ENCODE data around the gene MRO. TPM values are rescaled to one million over a fixed set of nuclear protein-coding genes. Genes with fewer than 3 reads are reported as not detected.

Gene MRO
- total RNA-seq, 1 experiment from 2014 or later, result not detected

DNA sequence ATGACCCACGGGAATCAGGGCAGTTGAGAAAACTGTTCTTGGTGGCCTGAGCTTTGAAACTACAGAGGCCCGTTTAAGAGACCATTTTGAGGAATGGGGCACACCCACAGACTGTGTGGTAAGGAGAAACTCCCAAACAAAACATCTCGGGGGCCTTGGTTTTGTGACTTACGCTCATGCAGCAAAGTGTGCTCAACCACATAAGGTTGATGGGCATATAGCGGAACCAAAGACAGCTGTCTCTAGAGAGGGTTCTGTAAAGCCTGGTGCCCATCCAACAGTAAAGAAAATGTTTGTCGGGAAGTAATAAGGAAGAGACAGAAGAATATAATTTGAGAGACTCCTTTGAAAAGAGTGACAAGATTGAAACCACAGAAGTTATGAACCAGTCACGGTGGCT, 5.4 kb downstream of the MRO start:
- intact Hi-C loops (cut with micrococcal nuclease; ENCODE audit: unreplicated experiment), result no loop called here
- Histone ChIP-seq H3K9me3 (ENCODE audit: control insufficient read depth, insufficient read depth, low read depth, low read length) (no peaks in the 10 kb centered on the region), H3K27ac (ENCODE audit: low read length) (no peak overlapping the region), H3K4me1 (ENCODE audit: control insufficient read depth, insufficient read depth, low read length) (no peaks in the 10 kb centered on the region), H3K36me3 (ENCODE audit: control insufficient read depth, insufficient read depth, low read length) (no peaks in the 10 kb centered on the region), H3K27me3 (ENCODE audit: control insufficient read depth, insufficient read depth, low read length) (no peaks in the 10 kb centered on the region), H3K4me3 (ENCODE audit: low read depth in 2 of 2, low read length in 2 of 2) (no peak overlapping the region)
- CTCF ChIA-PET, result no interaction called here
- POLR2A ChIA-PET, result no interaction called here
- DNase-seq (ENCODE audit: low read depth, low spot score) (no peak), ATAC-seq (no peak)
- TF ChIP-seq SIN3A (IDR thresholded peaks at IDR 0.05; ENCODE audit: borderline replicate concordance, insufficient read depth, low read depth, low read length) (no peak), TCF7L2 (IDR thresholded peaks at IDR 0.05; ENCODE audit: low read depth, low read length) (no peak), POLR2AphosphoS5 (IDR thresholded peaks at IDR 0.05; ENCODE audit: low read depth, low read length) (no peak)
- TF ChIP-seq, protein P1, sequence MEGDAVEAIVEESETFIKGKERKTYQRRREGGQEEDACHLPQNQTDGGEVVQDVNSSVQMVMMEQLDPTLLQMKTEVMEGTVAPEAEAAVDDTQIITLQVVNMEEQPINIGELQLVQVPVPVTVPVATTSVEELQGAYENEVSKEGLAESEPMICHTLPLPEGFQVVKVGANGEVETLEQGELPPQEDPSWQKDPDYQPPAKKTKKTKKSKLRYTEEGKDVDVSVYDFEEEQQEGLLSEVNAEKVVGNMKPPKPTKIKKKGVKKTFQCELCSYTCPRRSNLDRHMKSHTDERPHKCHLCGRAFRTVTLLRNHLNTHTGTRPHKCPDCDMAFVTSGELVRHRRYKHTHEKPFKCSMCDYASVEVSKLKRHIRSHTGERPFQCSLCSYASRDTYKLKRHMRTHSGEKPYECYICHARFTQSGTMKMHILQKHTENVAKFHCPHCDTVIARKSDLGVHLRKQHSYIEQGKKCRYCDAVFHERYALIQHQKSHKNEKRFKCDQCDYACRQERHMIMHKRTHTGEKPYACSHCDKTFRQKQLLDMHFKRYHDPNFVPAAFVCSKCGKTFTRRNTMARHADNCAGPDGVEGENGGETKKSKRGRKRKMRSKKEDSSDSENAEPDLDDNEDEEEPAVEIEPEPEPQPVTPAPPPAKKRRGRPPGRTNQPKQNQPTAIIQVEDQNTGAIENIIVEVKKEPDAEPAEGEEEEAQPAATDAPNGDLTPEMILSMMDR (IDR thresholded peaks at IDR 0.05), result no peak
- TF ChIP-seq, protein P2, sequence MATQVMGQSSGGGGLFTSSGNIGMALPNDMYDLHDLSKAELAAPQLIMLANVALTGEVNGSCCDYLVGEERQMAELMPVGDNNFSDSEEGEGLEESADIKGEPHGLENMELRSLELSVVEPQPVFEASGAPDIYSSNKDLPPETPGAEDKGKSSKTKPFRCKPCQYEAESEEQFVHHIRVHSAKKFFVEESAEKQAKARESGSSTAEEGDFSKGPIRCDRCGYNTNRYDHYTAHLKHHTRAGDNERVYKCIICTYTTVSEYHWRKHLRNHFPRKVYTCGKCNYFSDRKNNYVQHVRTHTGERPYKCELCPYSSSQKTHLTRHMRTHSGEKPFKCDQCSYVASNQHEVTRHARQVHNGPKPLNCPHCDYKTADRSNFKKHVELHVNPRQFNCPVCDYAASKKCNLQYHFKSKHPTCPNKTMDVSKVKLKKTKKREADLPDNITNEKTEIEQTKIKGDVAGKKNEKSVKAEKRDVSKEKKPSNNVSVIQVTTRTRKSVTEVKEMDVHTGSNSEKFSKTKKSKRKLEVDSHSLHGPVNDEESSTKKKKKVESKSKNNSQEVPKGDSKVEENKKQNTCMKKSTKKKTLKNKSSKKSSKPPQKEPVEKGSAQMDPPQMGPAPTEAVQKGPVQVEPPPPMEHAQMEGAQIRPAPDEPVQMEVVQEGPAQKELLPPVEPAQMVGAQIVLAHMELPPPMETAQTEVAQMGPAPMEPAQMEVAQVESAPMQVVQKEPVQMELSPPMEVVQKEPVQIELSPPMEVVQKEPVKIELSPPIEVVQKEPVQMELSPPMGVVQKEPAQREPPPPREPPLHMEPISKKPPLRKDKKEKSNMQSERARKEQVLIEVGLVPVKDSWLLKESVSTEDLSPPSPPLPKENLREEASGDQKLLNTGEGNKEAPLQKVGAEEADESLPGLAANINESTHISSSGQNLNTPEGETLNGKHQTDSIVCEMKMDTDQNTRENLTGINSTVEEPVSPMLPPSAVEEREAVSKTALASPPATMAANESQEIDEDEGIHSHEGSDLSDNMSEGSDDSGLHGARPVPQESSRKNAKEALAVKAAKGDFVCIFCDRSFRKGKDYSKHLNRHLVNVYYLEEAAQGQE (IDR thresholded peaks at IDR 0.05; ENCODE audit: insufficient read depth in 1 of 2, low read depth in 2 of 2, low read length in 1 of 2), result no peak
- BruUV-seq (replicated peaks), result no TSS peak
- in situ Hi-C loops (cut with HindIII; ENCODE audit: low pct_unique_long_range_greater_than_20kb, low sequenced_read_pairs), result no loop called here

DNA sequence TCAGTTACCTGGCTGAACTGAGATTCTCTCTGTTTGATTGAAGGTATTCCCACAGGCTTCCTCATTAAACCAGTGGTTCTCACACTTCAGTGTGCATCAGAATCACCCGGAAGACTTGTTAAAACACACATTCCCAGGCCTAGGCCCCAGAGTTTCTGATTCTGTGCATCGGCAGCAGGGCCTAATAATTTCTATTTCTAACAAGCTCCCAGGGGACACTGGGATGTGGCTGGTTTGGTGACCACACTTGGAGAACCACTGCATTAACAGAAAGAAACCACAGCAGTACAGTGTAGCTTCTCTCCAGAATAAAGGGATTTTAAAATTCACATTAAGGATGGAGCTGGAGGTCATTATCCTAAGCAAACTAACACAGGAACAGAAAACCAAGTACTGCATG, 6.5 kb downstream of the MRO start:
- intact Hi-C loops (cut with micrococcal nuclease; ENCODE audit: unreplicated experiment) (no loop called here), in situ Hi-C loops (cut with HindIII; ENCODE audit: low pct_unique_long_range_greater_than_20kb, low sequenced_read_pairs) (no loop called here)
- TF ChIP-seq TCF7L2 (IDR thresholded peaks at IDR 0.05; ENCODE audit: low read depth, low read length) (no peak), SIN3A (IDR thresholded peaks at IDR 0.05; ENCODE audit: borderline replicate concordance, insufficient read depth, low read depth, low read length) (no peak), POLR2AphosphoS5 (IDR thresholded peaks at IDR 0.05; ENCODE audit: low read depth, low read length) (no peak)
- TF ChIP-seq, protein P1 (IDR thresholded peaks at IDR 0.05), result no peak
- TF ChIP-seq, protein P2 (IDR thresholded peaks at IDR 0.05; ENCODE audit: insufficient read depth in 1 of 2, low read depth in 2 of 2, low read length in 1 of 2), result no peak
- no peaks in the 10 kb centered on the region for H3K36me3 ChIP-seq (ENCODE audit: control insufficient read depth, insufficient read depth, low read length)
- no peaks in the 10 kb centered on the region for H3K27me3 ChIP-seq (ENCODE audit: control insufficient read depth, insufficient read depth, low read length)
- no peak overlapping the region for H3K4me3 ChIP-seq (ENCODE audit: low read depth in 2 of 2, low read length in 2 of 2)
- no peaks in the 10 kb centered on the region for H3K4me1 ChIP-seq (ENCODE audit: control insufficient read depth, insufficient read depth, low read length)
- ChIA-PET CTCF (interaction anchor here (0.7 kb wide), 1 partner anchor 62 kb away, joined by 3 read pairs; no protein-coding TSS in a partner anchor), POLR2A (no interaction called here)
- H3K27ac ChIP-seq (ENCODE audit: low read length), result no peak overlapping the region
- H3K9me3 ChIP-seq (ENCODE audit: control insufficient read depth, insufficient read depth, low read depth, low read length), result no peaks in the 10 kb centered on the region
- BruUV-seq (replicated peaks), result no TSS peak
- ATAC-seq, result no peak
- DNase-seq (ENCODE audit: low read depth, low spot score), result no peak
